ACC112 (cell line): Measurements from ENCODE around the gene ENDOU.

Experiments
- H2AFZ ChIP-seq: fragments of 200-600 bp; sonication (generic); one replicate; pipeline ENCODE4 v1.6.0; 2017; ENCODE audit warnings: antibody characterized with exemption, low read length; ENCODE audit not compliant: unreplicated experiment
- H3K27ac ChIP-seq: fragments of 200-600 bp; sonication (generic); 2 replicates; pipeline ENCODE4 v1.5.1; 2014; ENCODE audit warnings: low read depth, mild to moderate bottlenecking, antibody characterized with exemption, low read length, moderate library complexity
- H3K27me3 ChIP-seq: fragments of 200-600 bp; sonication (generic); 2 replicates; pipeline ENCODE4 v1.6.1; 2014; ENCODE audit warnings: mild to moderate bottlenecking, antibody characterized with exemption, low read length, moderate library complexity, mixed read lengths; ENCODE audit not compliant: insufficient read depth
- H3K36me3 ChIP-seq: fragments of 200-600 bp; sonication (generic); 2 replicates; pipeline ENCODE4 v1.6.1; 2016; ENCODE audit warnings: mild to moderate bottlenecking, antibody characterized with exemption, low read length, moderate library complexity, mixed read lengths; ENCODE audit not compliant: insufficient read depth
- H3K4me1 ChIP-seq: fragments of 200-600 bp; sonication (generic); one replicate; pipeline ENCODE4 v1.6.1; 2016; ENCODE audit warnings: low read length, mixed read lengths; ENCODE audit not compliant: insufficient read depth, unreplicated experiment, control insufficient read depth
- H3K4me3 ChIP-seq: fragments of 200-600 bp; sonication (generic); 2 replicates; pipeline ENCODE4 v1.5.1; 2014; ENCODE audit warnings: mild to moderate bottlenecking, low read depth, low read length
- H3K79me2 ChIP-seq: fragments of 200-600 bp; sonication (generic); one replicate; pipeline ENCODE4 v1.6.0; 2016; ENCODE audit warnings: low read length; ENCODE audit not compliant: control insufficient read depth, unreplicated experiment, insufficient read depth

The ENDOU gene

GRCh38 chr12:47748507-47748828, 23.2 kb upstream of the ENDOU start:
- H3K27ac ChIP-seq, result no peak overlapping the region
- no peak overlapping the region for H3K4me3 ChIP-seq
- no peaks in the 10 kb centered on the region for H3K79me2 ChIP-seq
- no peak overlapping the region for H2AFZ ChIP-seq
- H3K36me3 ChIP-seq, result no peaks in the 10 kb centered on the region
- no peaks in the 10 kb centered on the region for H3K27me3 ChIP-seq
- H3K4me1 ChIP-seq, result peaks cover 15% of the 10 kb centered on the region

DNA sequence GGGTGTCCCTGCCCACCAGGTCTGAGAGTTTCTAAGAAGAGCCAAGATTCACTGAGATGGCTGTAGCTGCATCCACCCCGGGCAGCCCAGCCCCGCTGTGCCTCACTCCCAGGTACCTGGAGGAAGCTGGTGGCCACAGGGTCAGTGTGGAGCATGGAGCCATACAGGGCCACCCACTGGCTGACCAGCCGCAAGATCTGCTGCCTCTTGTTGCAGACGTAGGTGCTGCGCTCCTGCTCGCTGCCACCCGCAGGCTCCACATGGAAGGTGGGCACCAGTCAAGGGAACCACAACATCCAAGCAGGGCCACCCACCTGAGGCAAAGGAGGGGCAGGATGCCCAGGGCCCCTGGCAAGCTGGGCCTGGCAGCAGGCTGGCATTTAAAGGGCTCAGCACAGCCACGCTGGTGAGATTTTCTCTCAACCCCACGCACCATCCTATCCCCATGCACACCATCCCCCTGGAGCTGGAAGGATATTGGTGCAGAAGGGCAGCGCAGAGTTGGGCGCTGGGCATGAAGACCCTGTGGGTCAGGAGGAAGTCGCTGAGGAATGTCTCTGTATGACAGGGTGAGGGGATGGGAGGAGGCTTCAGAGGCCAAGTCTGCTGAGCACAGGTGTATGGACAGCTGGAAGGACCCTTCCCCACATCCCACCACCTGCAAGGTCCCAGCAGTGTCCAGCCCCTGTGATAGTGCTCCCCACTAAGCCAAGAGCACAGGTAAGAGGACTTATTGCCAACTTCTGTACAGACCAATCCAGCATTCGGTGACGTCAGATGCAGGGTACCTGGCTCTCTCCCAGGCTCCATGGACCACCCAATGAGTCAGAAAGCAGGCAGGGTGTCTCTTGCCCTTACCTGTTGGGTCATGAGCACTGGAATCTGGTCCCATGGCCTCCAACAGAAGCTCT, 22.6 kb upstream of the ENDOU start:
- Histone ChIP-seq H2AFZ (no peak overlapping the region), H3K36me3 (no peaks in the 10 kb centered on the region), H3K27ac (no peak overlapping the region), H3K27me3 (no peaks in the 10 kb centered on the region), H3K4me3 (no peak overlapping the region), H3K79me2 (no peaks in the 10 kb centered on the region), H3K4me1 (peaks cover 9% of the 10 kb centered on the region)

DNA sequence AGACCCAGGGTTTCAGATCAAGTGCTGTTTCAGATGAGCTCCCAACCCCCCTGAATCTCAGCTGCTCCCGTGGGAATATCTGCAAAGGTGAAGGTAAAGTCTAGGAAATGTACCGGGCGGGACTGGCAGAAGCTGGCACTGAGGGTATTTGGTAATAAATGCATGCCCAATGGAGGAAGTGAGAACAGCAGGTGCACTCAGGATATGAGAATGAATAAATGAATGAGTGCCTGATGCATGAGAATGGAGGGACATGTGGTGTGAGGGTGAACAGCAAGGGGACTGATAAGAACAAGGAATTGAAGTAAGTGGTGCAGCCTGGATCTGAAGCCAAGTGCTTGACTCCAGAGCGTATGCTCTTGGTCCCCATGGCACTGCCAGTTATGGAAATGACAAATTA, 21.8 kb upstream of the ENDOU start:
- Histone ChIP-seq H2AFZ (no peak overlapping the region), H3K27me3 (no peaks in the 10 kb centered on the region), H3K79me2 (no peaks in the 10 kb centered on the region), H3K36me3 (no peaks in the 10 kb centered on the region), H3K27ac (no peak overlapping the region), H3K4me3 (no peak overlapping the region), H3K4me1 (peaks cover 2% of the 10 kb centered on the region)

- no peaks in the 10 kb centered on the region for H3K36me3 ChIP-seq
- H2AFZ ChIP-seq, result no peak overlapping the region
- H3K79me2 ChIP-seq, result no peaks in the 10 kb centered on the region
- H3K27ac ChIP-seq, result no peak overlapping the region
- H3K4me3 ChIP-seq, result no peak overlapping the region
- peaks cover 2% of the 10 kb centered on the region for H3K4me1 ChIP-seq
- no peaks in the 10 kb centered on the region for H3K27me3 ChIP-seq
Measured at GRCh38 chr12:47746523-47746922, 21.2 kb upstream of the ENDOU start.

DNA sequence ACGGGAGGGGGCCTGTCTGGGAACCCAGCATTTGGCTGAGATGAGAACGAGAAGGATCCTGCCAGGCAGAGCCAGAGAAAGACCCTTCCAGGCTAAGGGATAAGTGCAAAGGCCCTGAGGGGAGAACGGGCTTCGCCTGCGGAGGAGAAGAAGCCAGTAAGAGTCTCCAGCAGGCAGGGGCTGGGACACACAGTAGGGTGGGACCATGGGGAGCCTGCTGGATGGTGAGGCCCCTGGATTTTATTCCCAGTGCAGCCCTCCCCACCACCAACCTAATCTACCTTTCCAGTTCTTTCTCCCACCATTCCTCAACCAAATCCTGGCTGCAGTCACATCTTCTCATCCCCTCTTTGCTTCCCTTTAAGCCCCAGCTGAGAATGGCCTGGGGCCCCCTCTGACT, 20.8 kb upstream of the ENDOU start:
- Histone ChIP-seq H3K36me3 (no peaks in the 10 kb centered on the region), H2AFZ (no peak overlapping the region), H3K27ac (no peak overlapping the region), H3K4me1 (peaks cover 7% of the 10 kb centered on the region), H3K79me2 (no peaks in the 10 kb centered on the region), H3K27me3 (no peaks in the 10 kb centered on the region), H3K4me3 (no peak overlapping the region)

DNA sequence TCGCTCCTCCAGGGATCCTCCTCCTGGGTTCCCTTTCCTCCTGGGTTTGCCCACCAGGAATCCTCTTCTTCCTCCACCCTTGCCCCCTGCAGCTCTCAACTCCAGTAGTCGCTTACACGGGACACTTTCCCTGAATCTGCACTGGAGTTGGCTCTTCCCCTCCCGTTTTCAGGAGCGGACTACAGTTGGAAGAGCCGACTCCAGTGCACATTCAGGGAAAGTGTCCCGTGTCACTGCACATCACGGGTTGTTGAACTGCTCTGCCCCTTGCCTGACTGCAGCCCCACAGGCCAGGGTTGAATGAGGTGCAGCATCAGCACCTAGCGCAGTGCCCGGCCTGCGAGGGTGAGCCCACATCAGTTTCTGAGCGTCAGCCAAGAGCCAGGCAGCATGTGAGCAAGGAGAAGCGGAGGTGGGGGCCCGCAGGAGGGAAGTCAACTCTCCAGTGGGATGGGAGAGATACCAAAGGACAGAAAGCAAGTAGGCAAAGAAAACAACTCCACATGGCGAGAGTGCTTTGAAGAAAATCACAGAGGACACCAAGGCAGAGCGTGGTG, 20.3 kb upstream of the ENDOU start:
- H3K36me3 ChIP-seq, result no peaks in the 10 kb centered on the region
- H2AFZ ChIP-seq, result no peak overlapping the region
- no peaks in the 10 kb centered on the region for H3K27me3 ChIP-seq
- H3K4me1 ChIP-seq, result peaks cover 11% of the 10 kb centered on the region
- no peak overlapping the region for H3K4me3 ChIP-seq
- no peak overlapping the region for H3K27ac ChIP-seq
- no peaks in the 10 kb centered on the region for H3K79me2 ChIP-seq

DNA sequence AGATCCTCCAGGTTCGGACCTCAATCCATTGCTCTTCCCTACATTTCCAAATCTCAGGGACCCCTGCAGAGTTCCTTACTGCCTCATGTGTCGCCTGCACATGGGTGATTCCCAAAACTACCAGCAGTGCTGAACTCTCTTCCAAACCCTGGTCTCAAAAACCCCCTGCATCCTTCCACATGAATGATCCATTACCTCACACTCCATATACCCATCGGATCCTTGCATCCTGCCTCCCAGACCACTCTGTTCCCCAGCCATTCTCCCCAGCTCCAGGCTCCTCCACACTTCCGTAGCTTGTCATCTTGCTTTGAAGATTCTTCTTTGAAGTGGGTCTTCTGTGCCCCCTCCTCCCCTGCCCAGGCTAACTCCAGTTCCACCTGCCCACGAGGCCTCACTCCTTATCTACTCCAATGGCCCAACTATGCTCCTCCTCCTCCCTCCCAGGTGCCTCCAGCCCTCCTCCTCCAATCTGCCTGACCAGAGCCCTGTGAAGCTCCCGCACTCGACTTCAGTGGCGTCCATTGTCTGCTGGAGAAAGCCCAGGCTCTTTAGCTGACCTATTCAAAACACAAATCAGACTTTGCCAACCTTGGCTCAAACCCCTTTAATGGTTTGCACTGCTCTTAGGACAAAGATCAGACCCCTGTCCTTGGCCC, 19.6 kb upstream of the ENDOU start:
- Histone ChIP-seq H3K27ac (no peak overlapping the region), H3K79me2 (no peaks in the 10 kb centered on the region), H2AFZ (no peak overlapping the region), H3K27me3 (no peaks in the 10 kb centered on the region), H3K4me1 (peaks cover 11% of the 10 kb centered on the region), H3K4me3 (no peak overlapping the region), H3K36me3 (no peaks in the 10 kb centered on the region)

GRCh38 chr12:47744005-47744651, 18.8 kb upstream of the ENDOU start:
- no peaks in the 10 kb centered on the region for H3K79me2 ChIP-seq
- H3K4me3 ChIP-seq, result no peak overlapping the region
- H3K27ac ChIP-seq, result no peak overlapping the region
- H3K27me3 ChIP-seq, result no peaks in the 10 kb centered on the region
- H3K4me1 ChIP-seq, result peaks cover 11% of the 10 kb centered on the region
- no peaks in the 10 kb centered on the region for H3K36me3 ChIP-seq
- H2AFZ ChIP-seq, result no peak overlapping the region

DNA sequence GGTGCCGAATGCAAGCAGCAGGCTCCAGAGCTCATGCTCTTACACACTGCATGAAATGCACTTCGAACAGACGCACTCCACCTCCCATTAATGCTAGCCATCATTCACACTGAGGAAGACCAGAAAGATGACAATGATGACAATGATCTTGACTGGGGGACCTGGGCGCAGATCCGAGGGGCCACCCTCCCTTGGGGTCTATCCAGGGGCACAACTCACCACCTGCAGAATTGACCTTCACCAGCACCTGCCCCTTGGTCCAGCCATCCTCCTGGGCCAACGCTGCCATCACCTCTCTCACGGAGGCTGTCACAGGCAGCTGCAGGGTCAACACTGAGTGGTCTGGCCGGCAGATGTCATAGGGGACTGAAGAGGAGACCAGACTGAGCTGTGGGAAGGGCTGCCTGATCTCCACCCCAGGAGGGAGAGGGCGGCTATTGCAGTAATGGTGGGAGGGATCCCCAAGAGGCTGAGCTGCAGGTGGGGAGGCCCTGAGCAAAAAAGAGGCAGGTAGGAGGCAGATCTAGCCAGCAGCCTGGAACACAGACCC, 18.1 kb upstream of the ENDOU start:
- Histone ChIP-seq H3K27ac (no peak overlapping the region), H3K79me2 (no peaks in the 10 kb centered on the region), H3K4me1 (peaks cover 11% of the 10 kb centered on the region), H2AFZ (no peak overlapping the region), H3K4me3 (no peak overlapping the region), H3K27me3 (no peaks in the 10 kb centered on the region), H3K36me3 (no peaks in the 10 kb centered on the region)

DNA sequence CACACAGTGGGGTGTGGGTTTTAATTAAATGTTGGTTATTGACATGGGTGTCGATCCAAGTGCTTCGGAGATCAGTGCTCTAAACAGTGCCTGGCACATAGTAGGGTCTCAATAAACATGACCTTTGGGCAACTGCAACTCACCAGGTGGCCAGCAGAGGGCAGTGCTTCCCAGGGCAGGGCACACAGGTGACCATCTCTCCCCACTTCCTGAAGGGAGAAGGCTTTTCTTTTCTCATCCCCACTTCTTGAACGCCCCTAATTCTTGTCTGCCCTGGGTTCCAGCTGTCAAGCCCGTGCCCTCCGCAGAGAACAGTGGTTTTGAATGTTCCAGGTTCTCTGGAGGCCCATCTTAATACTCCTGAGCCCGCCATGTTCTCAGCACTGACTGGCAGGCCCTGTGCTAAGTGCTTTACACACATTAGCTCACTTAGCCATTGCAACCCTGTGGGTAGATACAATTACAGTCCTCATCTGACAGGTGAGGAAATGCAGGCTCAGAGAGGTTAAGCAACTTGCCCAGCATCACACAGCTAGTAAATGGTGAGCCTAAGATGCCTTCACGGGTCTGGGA, 17.0 kb upstream of the ENDOU start:
- H3K27ac ChIP-seq, result no peak overlapping the region
- H3K4me3 ChIP-seq, result no peak overlapping the region
- H2AFZ ChIP-seq, result no peak overlapping the region
- no peaks in the 10 kb centered on the region for H3K79me2 ChIP-seq
- H3K36me3 ChIP-seq, result no peaks in the 10 kb centered on the region
- peaks cover 15% of the 10 kb centered on the region for H3K4me1 ChIP-seq
- no peaks in the 10 kb centered on the region for H3K27me3 ChIP-seq
